ENCODE results near the gene DISP2. TPM values are rescaled to one million over a fixed set of nuclear protein-coding genes. Genes with fewer than 3 reads are reported as not detected.

Gene DISP2
- total RNA-seq, 1 donor from 2014 or later, result 0.26 TPM

DNA sequence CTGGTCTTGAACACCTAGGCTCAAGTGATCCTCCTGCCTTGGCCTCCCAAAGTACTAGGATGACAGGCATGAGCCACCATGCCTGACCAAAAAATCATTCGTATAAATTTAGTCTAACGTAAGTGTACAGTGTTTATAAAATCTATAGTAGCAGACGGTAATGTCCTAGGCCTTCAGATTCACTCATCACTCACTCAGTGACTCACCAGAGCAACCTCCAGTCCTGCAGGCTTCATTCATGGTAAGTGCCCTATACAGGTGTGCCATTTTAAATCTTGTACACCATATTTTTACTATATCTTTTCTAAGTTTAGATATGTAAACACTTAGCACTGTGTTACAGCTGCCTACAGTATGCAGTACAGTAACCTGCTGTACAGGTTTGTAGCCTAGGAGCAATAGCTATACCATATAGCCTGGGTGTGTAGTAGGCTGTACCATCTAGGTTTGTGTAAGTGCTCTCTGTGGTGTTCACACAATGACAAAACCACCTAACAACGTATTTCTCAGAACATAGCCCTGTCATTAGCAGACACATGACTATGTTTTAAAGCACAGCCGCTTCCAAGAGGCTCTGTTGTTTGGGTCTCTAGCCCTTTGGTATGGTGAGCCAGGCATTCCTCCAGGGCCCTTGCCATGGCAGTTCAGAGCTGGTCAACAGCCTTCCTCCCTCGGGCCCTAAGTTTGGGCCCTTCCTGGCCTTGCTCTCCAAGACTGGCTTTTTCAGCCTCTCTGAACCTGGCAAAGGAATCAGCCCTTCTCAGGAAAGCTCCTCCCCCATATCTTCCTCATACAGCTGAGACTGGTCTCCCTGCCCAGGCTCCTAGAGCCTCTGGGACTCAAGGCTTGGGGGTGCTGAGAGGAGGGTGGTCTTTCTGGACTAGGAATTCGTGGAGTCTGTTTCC is 15.4 kb upstream of the DISP2 start:
- no peak for DNase-seq (ENCODE audit: low spot score)

DNA sequence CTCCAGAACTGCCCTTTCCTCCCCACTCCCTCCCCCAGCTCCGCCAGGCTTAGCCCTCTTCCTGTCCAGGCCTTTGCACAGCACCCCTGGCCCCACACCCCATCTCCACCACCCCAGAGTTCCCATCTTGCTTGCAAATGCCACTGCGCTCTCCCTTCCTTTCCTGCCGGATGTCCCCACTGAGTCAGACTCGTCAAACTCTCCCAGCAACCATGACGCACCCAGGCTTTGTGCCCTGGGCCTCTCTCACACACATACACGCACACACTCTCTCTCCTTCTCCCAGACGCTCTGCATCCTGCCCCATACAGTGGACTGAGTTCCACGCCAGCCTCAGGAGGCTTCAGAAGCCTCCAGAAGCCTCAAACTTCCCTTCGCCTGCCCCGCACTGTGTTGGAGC is 14.5 kb upstream of the DISP2 start:
- DNase-seq (ENCODE audit: low spot score), result no peak

DNA sequence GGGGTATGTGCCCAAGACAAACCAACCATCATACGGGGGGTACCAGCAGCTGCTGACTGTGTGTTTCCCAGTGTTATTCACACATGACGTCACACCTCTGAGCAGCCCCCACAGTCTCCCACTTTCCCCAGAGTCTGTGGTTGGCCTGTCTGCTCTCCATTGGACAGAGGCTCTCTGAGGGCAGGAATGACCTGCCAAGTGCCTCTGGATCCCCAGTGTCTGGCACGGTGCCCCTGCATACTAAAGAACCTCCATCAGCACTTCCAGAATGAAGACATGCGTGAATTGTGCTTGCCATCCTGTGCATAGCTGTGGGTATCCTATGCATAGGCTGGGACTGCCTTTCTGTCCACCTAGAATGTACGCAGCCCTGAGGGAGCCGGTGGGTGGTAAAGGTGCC is 13.8 kb upstream of the DISP2 start:
- no peak for DNase-seq (ENCODE audit: low spot score)

DNA sequence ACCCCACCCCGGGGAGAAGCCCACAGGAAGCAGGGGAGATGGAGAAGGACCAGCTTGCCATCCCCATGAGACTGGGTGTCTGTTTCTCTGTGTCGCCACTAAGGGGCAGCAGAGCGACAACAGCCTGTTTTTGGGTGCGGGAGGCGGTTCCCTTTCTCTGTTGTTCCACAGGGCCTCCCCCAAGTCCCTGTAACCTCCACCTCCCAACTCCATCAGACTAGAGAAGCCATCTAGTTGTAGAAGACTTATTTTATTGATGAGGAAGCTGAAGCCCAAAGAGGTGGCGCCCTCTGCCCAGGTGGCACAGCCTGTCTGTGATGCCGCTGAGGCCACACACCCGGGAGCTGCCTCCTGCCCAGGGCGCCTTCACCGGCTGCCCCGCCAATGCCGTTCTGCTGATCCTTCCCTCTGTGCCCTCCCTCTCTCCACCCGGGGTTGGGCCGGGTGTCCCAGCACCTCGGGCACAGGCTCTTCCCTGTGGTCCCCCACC is 13.3 kb upstream of the DISP2 start:
- peak; percentile 90 for DNase-seq (ENCODE audit: low spot score)

DNA sequence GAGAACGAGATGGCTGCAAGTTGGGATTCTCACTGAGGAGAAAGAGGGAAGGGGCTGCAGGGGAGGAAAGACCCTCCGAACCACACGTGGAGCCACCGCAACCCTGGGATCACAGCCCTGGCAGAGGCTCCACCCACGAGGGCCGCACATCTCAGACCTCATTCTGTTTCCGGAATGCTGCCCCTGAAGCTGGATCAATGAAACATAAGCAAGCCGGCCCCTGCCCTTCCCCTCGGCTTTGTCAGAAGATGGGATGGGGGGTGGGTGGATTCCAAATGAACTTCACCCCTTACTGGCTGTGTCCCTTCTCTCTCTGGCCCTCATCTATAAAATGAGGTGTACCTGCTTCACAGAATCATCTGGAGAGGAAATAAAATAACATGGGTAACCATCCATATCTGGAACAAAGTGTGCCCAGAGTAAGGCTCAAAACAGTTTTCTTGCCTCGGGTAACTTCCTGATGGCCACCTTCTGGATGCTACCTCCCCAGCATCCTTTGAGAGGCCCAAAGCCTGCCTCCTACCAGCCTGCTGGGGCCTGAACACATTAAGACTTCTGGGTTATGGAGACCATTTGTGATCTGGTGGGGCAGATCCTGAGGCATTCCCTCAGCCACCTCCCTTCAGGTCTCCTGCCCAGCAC is 12.7 kb upstream of the DISP2 start:
- no peak for DNase-seq (ENCODE audit: low spot score)

DNA sequence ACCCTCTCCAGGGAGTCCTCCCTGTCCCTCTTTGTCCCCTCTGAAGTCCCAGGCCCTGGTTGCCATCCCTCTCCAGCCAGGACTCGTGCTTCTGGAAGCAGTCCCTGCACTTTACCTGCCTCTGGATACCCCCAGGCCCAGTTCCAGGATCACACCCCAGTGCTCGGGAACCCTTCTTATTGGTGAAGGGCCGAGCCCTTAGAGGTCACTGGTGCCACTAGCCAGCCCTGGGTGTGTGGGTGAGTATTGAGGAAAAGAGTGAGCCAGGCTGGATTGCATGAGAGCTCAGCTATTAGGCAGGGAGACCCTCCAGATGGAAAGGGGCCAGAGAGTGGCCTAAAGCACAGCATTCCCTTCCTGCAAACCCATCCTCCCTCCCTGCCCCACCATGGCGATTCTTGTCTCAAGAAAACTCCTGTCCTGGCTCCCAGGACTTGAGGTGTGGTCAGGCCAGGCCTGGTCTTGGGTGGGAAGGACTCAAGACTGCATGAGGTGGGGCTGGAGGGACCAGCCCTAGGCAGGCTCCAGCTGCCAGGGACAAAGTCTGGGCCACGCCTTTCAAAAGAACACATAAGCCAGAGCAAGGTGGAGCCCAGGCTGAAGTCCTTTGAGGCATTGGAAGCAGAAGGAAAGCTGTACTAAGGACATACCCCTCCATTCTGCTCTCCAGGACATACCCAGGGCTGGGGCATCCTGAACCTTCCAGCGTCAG is 12.0 kb upstream of the DISP2 start:
- no peak for DNase-seq (ENCODE audit: low spot score)

DNA sequence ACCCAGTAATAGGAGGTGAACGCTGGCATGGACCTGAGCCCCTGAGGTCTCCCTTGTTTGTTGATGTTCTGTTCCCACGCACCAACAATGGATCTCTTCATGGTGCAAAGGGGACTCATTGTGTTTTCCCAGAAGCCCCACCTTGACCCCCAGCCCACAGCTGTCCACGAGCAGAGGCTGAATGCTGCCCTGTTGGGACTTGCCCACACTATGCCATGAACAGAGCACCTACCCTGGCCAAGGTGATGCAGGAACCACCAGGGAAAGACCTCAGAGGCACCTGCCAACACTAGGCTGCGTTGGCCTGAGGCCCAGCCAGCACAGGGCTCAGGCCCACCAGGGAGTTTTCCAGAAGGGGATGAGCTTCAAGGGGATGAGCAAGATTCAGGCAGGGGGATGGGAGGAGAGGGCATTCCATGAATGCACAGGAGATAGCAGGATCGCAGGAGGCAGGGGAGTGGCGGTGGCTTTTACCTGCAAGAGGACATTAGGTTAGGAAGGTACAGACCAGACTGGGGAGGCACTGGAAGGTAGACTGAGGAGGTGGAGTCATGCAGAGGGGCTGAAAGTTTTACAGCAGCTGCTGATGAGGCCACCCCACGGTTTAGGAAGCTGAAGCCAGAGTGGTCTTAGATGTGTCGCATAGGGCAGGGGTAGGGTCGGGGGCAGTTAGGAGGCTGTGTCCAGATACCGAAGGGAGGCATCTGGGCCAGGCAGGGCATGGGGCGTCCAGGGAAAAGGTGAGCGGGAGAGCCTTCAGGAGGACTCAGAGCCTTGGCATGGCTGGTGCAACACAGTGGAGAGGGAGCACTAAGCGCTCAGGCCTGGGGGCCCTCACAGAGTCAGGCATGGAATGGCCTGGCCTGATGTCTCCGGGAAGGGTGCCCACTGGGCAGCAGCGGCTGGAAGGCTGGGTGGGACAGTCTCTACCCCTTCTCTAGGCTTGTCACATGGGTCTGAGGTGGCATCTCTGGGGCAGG is 11.2 kb upstream of the DISP2 start:
- no peak for DNase-seq (ENCODE audit: low spot score)

DNA sequence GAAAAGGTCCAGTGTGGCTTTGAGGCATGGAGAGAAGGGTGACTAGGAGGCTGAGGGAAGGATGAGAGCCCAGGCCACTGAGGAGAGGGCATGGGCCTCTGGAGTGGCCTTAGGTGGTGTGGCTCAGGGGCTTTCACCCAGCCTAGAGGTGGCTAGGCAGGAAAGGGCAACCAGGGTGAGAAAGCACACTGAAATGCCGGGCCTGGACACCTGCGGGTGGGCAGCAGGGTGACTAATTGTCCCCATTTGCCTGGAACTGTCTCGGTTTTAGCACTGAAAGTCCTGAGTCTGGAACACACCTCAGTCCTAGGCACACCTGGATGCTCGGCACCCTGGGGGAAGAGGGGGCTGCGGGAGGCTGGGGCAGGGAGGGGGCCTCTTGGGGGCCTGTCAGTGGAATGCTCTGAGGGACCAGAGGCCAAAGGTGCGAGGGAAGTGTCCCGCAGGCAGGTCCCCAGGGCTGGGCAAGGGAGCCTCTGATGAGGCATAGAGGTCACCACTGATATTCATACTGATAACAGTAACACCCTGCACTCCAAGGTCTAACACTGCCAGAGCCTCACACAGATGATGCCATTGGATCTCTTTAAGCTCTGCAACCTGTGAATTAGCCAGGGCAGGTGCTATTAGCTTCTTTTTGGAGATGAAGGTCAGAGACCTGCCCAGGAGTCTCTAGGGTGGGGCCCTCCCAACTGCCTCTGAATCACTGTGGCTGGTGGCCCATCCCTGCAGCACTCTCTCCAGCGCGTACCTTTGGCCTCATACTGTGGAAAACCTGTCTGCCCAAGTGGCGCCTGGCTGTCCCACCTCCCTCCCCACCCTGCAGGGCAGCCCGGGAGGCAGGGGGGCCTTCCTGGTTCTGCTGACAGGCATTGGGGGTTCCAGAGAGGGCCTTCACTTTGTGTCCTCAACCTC is 10.2 kb upstream of the DISP2 start:
- no peak for DNase-seq (ENCODE audit: low spot score)

DNA sequence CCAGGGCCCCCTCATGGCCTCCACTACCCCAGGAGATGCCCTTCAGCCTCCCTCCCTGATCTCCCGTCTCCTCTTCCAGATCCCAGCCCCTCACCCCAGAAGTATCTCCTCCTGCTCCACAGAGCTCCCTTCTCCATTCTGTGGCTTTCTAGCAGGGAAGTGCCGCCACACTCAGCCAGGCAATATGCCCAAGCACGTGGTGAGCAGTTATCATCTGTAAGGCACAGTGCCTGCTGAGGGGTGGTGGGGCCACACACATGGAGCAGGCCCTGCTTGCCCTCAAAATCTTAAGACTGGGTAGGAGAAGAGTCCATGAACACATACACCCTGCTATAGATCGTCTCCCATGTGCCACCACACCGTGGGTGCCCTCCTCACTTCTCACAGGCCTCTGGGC is 9.5 kb upstream of the DISP2 start:
- no peak for DNase-seq (ENCODE audit: low spot score)

DNA sequence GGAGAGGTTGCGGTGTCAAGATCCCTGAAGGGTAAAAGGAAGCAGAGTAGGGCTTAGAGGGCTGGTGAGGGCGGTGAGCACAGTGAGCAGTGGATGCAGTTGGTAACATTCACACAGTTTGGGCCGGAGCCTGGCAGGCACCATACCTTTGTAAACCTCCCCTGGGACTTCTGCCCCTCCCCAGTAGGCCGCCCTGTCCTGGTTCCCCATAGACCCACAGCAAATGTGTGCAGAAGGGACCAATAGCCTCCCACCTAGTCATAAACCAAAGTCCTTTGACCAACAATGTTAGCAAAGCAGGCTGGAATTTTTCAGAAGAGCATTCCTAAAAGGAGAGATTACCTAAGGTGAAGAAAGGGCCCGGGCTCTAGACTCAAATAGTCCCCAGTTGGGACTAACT is 8.9 kb upstream of the DISP2 start:
- DNase-seq (ENCODE audit: low spot score), result no peak

DNA sequence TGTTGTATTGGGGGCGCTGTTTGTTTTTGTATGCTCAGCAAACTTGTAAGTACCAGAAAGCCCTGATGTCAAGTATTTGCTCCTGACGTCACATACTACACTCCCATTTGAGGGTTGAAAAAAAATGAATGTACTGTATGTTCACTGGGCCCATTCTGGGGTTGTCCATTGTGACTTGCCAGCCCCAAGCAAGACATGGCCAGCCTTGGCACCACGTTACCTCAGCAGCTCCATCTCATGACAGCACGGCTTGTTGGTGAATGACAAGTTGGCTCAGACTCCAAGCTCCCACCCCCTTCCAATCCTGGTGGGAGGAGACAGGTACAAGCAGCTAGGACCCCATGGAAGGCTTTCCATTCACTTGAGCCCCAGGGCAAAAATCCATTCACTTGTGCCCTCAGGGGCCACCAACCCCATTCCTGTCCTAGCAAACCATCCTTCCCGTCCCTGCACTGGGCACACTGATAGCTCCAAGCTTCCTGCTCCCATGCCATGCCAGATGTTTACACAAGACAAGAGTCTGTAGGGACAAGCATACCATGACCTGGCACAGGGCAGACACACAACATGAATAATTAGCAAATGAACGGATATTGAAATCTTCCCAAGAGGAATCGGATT is 5.6 kb upstream of the DISP2 start:
- no peak for DNase-seq (ENCODE audit: low spot score)

DNA sequence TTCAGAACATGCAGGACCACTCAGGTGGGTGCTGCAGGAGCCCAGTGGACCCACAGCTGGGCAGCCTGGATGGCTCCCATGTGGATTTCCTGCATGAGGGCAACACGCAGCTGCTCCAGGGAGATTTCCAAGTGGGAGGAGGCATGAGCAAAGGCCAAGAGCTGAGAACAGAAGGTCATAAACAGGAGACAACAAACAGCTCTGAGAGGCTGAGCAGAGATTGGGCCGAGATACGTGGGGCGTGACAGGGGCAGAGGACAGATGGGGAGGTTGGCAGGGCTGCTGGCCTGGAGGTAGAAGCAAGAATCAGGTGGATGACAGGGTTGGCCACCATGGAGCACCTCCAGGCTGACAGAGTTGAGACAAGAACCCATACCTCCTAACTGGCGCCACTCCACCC is 4.3 kb upstream of the DISP2 start:
- DNase-seq (ENCODE audit: low spot score), result no peak

DNA sequence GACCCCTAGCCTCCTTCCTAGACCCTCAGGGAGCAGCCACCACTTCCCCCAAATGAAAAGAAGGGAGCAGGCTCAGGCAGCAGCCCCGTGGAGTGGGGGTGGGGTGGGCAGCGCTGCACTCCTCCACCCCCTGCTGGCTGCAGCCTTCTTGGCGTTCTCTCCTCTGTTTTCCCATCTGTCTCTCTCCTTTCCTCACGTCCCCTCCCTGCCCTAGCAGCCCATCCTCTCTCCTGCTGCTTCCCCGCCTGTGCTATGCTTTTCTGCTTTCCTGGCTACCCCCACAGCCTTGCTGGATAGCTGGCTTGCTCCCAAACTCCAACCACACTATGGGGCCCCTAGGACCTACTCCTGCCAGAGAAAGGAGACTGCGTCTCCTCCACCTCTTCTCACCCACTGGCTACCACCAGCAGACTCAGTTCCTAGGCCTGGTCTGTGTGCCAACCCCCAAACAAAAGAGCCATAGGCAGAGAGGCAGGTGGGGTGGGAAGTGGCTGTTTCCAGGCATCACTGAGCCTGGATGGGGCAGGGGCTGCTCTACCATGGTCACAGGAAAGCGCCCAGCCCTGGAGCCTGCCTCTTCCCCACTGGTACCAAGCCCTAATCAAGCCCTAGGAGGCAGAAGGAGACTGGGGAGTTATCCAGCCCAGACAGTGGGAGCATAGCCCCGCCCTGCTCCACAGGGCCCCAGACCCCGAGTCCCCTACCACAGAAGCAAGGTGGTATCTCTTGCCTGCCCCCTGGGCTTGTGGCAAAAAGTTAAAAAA is 3.4 kb upstream of the DISP2 start:
- no peak for DNase-seq (ENCODE audit: low spot score)

DNA sequence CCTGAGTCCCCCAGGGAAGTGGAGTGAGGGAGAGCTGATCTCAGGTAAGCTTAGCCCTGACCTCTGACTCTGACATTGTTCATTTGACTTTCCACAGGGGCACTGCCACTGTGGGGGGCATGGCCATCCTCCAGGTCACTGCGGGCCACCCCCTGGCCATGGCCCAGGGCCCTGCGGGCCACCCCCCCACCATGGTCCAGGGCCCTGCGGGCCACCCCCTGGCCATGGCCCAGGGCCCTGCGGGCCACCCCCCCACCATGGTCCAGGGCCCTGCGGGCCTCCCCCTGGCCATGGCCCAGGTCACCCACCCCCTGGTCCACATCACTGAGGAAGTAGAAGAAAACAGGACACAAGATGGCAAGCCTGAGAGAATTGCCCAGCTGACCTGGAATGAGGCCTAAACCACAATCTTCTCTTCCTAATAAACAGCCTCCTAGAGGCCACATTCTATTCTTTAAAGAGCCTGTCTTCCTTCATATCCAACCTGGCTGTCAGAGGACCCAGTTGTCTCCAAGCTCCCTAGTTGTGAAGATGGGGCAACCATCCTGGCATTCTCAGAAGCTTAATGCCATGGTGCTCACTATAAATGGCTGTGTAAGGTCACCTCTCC is 1.9 kb upstream of the DISP2 start:
- no peak for DNase-seq (ENCODE audit: low spot score)

DNA sequence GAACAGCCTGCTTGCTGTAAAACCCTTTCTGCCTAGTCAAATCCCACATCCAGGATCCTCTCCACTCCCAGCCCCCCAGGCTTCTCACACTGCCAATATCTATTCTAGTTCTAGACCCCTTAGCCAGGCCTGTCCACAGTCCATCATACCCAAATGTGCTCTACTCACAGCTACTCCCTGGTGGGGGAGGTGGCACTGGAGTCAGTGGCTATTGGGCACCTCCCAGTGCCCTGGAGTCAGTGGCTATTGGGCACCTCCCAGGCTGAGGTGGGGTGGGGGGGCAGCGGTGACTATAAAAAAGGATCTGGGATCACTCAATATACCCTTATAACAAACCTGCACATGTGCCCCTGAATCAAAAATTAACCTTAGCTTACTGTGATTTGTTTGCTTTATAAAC is 773 bp upstream of the DISP2 start:
- no peak for DNase-seq (ENCODE audit: low spot score)

DNA sequence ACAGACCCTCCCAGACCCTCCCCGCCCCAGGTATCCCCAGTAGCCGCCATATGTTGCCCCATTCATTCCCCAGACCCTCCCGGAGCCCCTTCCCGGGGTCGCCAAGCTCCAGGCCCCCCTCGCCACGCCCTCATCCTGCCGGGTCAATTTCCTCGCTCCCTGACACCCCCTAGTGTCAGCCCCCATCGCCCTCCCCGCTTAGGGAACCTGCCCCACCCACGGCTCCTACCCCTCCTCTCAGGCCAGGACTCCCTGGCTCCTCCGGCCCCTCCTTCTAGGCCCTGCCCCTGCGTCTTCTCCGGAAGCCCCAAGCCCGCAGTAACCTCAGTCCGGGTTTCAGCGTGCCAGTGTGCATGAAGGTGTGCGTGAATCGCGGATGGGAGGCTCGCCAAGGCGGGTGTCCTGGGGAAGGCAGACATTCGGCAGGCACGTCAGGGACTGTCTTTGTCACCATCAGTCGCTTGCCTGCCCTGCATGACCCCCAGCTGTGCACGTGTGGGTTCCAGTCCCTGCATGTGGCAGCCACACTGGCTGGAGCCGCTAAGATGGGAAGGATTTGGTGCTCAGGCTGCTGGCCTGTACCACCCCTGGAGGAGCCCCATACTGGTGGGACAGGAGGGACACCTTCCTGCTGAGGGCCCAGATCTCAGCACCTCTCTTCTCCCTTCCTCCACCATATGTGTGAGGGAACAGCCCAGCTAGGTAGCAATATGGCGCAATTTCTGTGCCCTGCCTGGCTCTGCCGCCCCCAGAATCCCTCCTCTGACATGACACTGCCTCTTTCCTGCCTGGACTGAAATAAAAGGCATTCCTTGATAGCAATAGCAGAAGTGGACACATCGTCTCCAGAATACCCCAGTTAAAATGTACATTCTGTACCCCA is 693 bp downstream of the DISP2 start:
- peak; percentile 88 for DNase-seq (ENCODE audit: low spot score)

DNA sequence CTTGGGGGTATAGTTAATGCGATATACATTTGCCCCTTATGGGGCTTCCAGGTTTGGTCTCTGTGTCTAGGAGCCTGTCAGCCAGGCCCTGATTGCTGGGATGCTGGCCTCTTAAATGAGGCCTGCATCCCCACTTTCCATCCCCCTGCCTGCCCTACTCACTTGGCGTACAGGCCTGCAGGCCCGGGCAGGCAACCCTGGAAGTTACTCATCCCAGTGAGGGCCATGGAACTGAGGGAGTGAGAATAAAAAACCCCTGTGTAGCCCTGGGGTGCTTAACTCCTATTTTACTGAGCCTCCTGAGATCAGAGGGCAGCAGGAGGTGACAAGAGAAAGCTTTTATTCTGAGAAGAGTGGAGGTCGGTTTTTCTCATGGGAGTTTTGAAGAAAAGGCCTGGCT is 2.0 kb downstream of the DISP2 start:
- no peak for DNase-seq (ENCODE audit: low spot score)
